HEK293 (cell line): ENCODE measurements around the gene ECM1.

Experiments used
- CTCF ChIP-seq: fragments of 450-650 bp; formaldehyde crosslinking; IDR thresholded peaks from 2 replicates; pipeline ENCODE4 v1.5.1; 2016; ENCODE audit warnings: missing biosample characterization, missing genetic modification characterization
- EGR2 ChIP-seq: fragments of 450-650 bp; formaldehyde crosslinking; IDR thresholded peaks from 2 replicates; pipeline ENCODE4 v1.5.1; 2016; ENCODE audit warnings: low read depth, missing biosample characterization, missing genetic modification characterization
- KLF16 ChIP-seq: fragments of 450-650 bp; formaldehyde crosslinking; IDR thresholded peaks from 2 replicates; pipeline ENCODE4 v1.5.1; 2017; ENCODE audit warnings: missing biosample characterization, missing genetic modification characterization
- PRDM1 ChIP-seq: fragments of 450-650 bp; formaldehyde crosslinking; IDR thresholded peaks from 2 replicates; pipeline ENCODE4; 2016; ENCODE audit warnings: missing biosample characterization, missing genetic modification characterization
- SCRT2 ChIP-seq: fragments of 450-650 bp; formaldehyde crosslinking; IDR thresholded peaks from 2 replicates; pipeline ENCODE4 v1.5.1; 2016; ENCODE audit warnings: missing biosample characterization, missing genetic modification characterization
- ZBTB10 ChIP-seq: fragments of 450-650 bp; formaldehyde crosslinking; IDR thresholded peaks from 2 replicates; pipeline ENCODE4 v1.5.1; 2016; ENCODE audit warnings: missing biosample characterization, missing genetic modification characterization
- ZBTB11 ChIP-seq: fragments of 450-650 bp; formaldehyde crosslinking; conservative IDR thresholded peaks from 2 replicates; pipeline ENCODE4 v1.5.1; 2016; ENCODE audit warnings: low read depth, missing biosample characterization, missing genetic modification characterization
- ZBTB20 ChIP-seq: fragments of 450-650 bp; formaldehyde crosslinking; IDR thresholded peaks from 2 replicates; pipeline ENCODE4 v1.5.1; 2016; ENCODE audit warnings: missing biosample characterization, missing genetic modification characterization
- ZBTB26 ChIP-seq: fragments of 450-650 bp; formaldehyde crosslinking; optimal IDR thresholded peaks from 2 replicates; pipeline ENCODE3; 2016; ENCODE audit warnings: missing biosample characterization, mild to moderate bottlenecking, missing genetic modification characterization
- ZBTB8A ChIP-seq: fragments of 450-650 bp; formaldehyde crosslinking; IDR thresholded peaks from 2 replicates; pipeline ENCODE4 v1.5.1; 2016; ENCODE audit warnings: missing biosample characterization, missing genetic modification characterization
- ZEB2 ChIP-seq: fragments of 450-650 bp; formaldehyde crosslinking; IDR thresholded peaks from 2 replicates; pipeline ENCODE4 v1.5.1; 2016; ENCODE audit warnings: missing biosample characterization, missing genetic modification characterization
- ZFP3 ChIP-seq: fragments of 450-650 bp; formaldehyde crosslinking; IDR thresholded peaks from 2 replicates; pipeline ENCODE4 v1.5.1; 2016; ENCODE audit warnings: low read depth, missing biosample characterization, missing genetic modification characterization
- ZFP69B ChIP-seq: fragments of 450-650 bp; formaldehyde crosslinking; IDR thresholded peaks from 2 replicates; pipeline ENCODE4 v1.5.1; 2016; ENCODE audit warnings: missing biosample characterization, missing genetic modification characterization
- ZNF10 ChIP-seq: fragments of 450-650 bp; formaldehyde crosslinking; IDR thresholded peaks from 2 replicates; pipeline ENCODE4 v1.5.1; 2017; ENCODE audit warnings: missing biosample characterization, missing genetic modification characterization
- ZNF157 ChIP-seq: fragments of 450-650 bp; formaldehyde crosslinking; IDR thresholded peaks from 2 replicates; pipeline ENCODE4 v1.5.1; 2016; ENCODE audit warnings: missing biosample characterization, missing genetic modification characterization
- ZNF2 ChIP-seq: fragments of 450-650 bp; formaldehyde crosslinking; IDR thresholded peaks from 2 replicates; pipeline ENCODE4 v1.5.1; 2016; ENCODE audit warnings: missing biosample characterization, missing genetic modification characterization
- ZNF600 ChIP-seq: fragments of 450-650 bp; formaldehyde crosslinking; IDR thresholded peaks from 2 replicates; pipeline ENCODE4 v1.5.1; 2016; ENCODE audit warnings: missing biosample characterization, missing genetic modification characterization
- ZNF76 ChIP-seq: fragments of 450-650 bp; formaldehyde crosslinking; IDR thresholded peaks from 2 replicates; pipeline ENCODE4; 2016; ENCODE audit warnings: low read depth, missing biosample characterization, missing genetic modification characterization, borderline replicate concordance
- ZSCAN23 ChIP-seq: fragments of 450-650 bp; formaldehyde crosslinking; IDR thresholded peaks from 2 replicates; pipeline ENCODE4 v1.5.1; 2016; ENCODE audit warnings: missing biosample characterization, missing genetic modification characterization
- ZSCAN30 ChIP-seq: fragments of 450-650 bp; IDR thresholded peaks from 2 replicates; pipeline ENCODE4 v1.5.1; 2018; ENCODE audit warnings: missing biosample characterization, mild to moderate bottlenecking, missing genetic modification characterization, moderate library complexity
- ZXDB ChIP-seq: fragments of 450-650 bp; formaldehyde crosslinking; IDR thresholded peaks from 2 replicates; pipeline ENCODE4 v1.5.1; 2016; ENCODE audit warnings: missing biosample characterization, missing genetic modification characterization

The ECM1 gene

DNA sequence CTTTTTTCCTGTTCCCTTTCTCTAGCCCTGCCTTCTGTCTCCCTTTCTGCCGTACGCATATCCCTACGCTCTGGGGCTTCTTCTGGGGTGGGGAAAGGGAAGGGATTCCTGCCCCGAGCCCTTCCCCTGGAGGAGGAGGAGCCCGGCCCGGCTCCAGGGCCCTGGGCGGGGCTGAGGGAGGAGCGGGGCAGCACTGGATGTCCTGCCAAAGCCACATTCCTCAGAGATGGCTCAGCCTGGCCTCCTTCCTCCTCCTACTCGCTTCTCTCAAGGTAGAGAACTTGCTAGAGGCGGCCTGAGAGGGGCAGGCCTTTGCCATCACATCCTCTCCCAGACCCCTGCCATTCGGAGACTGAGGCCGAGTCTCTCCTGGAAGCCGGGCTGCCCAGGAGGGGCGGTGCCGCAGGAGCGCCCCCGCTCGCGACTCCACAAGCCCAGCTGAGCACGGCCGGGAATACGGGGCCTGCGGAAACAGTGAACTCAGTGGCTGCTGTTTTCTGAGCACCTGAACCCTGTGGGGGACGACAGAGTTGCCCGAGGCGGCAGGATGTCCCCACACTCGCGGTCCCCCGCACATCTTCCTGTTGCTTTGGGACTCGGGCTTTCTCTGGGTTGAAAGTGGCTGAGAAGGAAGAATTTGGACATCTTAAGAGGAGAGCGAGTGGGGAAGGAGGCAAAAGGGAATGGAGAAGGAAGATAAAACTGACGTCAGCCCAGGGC is 53.5 kb downstream of the ECM1 start (continued):
- peak; percentile 79; the same call in 1 of the 2 replicates for TF ChIP-seq ZXDB (tag by site-specific recombination)
- peak; percentile 97 for TF ChIP-seq PRDM1
- TF ChIP-seq ZSCAN30 (tag by site-specific recombination) = peak; percentile 8; the same call in 1 of the 2 replicates
- no peak for TF ChIP-seq ZFP69B (tag by site-specific recombination)
- TF ChIP-seq EGR2 = peak; percentile 40
- TF ChIP-seq SCRT2 (tag by site-specific recombination) = peak; percentile 8; the same call in 1 of the 2 replicates
- peak; percentile 63; the same call in 1 of the 2 replicates for TF ChIP-seq ZSCAN23 (tag by site-specific recombination)
- peak; percentile 57 for TF ChIP-seq CTCF
- TF ChIP-seq ZBTB8A (tag by site-specific recombination) = peak; percentile 69
- TF ChIP-seq ZBTB10 (tag by site-specific recombination) = no peak
- TF ChIP-seq ZNF76 = peak; percentile 42
- peak; percentile 89 for TF ChIP-seq ZNF600 (tag by site-specific recombination)
- TF ChIP-seq ZNF2 (tag by site-specific recombination) = peak; percentile 34
- TF ChIP-seq ZBTB20 (tag by site-specific recombination) = peak; percentile 83
- no peak for TF ChIP-seq ZNF157 (tag by site-specific recombination)
- 0 out of 2 replicates have a peak, but pooled peaks have one; percentile 7 for TF ChIP-seq KLF16 (tag by site-specific recombination)
- peak; percentile 65 for TF ChIP-seq ZEB2
- peak; percentile 71 for TF ChIP-seq ZBTB26 (tag by site-specific recombination)
- peak; percentile 86 for TF ChIP-seq ZBTB11
- peak; percentile 42; the same call in 1 of the 2 replicates for TF ChIP-seq ZNF10 (tag by site-specific recombination)
- no peak for TF ChIP-seq ZFP3 (tag by site-specific recombination)
